H1 (cell line): ENCODE results near the gene PLA2R1. TPM values are rescaled to one million over a fixed set of nuclear protein-coding genes. Genes with fewer than 3 reads are reported as not detected.

ENCODE experiments used
- CTCF ChIA-PET: fragments of 300-600 bp; sonication (Branson Sonifier 250); formaldehyde crosslinking; loops from one replicate; lab custom pipeline; 2021; ENCODE audit not compliant: partially characterized antibody; lab: Charles Lee
- POLR2A ChIA-PET: fragments of 300-600 bp; sonication (Branson Sonifier 250); formaldehyde crosslinking; loops from one replicate; lab custom pipeline; 2021; ENCODE audit warnings: inconsistent platforms; ENCODE audit not compliant: partially characterized antibody; lab: Charles Lee
- DNase-seq, 2 experiments: peaks; one replicate each; pipeline versions ENCODE4 v3.0.0 to v3.0.0-alpha.2; 2010 to 2022; ENCODE audit warnings: low spot score in 2 of 2, low read depth in 1 of 2, mixed read lengths in 1 of 2
- FAIRE-seq: peaks from 2 replicates; lab custom pipeline; 2011; peaks lifted over from hg19 to GRCh38; lab: Jason Lieb, UNC
- H2AFZ ChIP-seq: 2 replicates; pipeline ENCODE4 v1.8.1; 2012; ENCODE audit warnings: low read length, inconsistent platforms
- H2AK5ac ChIP-seq: 2 replicates; pipeline ENCODE4 v1.6.1; 2013; ENCODE audit warnings: low read depth, low read length
- H2BK120ac ChIP-seq: replicated peaks from 2 replicates; pipeline ENCODE3; 2013; ENCODE audit warnings: low read depth, low read length, inconsistent platforms
- H2BK12ac ChIP-seq: 2 replicates; pipeline ENCODE4 v1.6.1; 2013; ENCODE audit warnings: low read depth, low read length
- H2BK15ac ChIP-seq: 2 replicates; pipeline ENCODE4 v1.6.1; 2013; ENCODE audit warnings: low read length
- H2BK20ac ChIP-seq: 2 replicates; pipeline ENCODE4 v1.6.1; 2013; ENCODE audit warnings: low read length
- H2BK5ac ChIP-seq: 2 replicates; pipeline ENCODE4 v1.6.1; 2013; ENCODE audit warnings: low read depth, low read length
- H3K14ac ChIP-seq: 2 replicates; pipeline ENCODE4 v1.6.1; 2013; ENCODE audit warnings: inconsistent platforms; ENCODE audit not compliant: insufficient read length
- H3K18ac ChIP-seq: 2 replicates; pipeline ENCODE4 v1.6.1; 2013; ENCODE audit warnings: low read length; ENCODE audit errors: extremely low read depth
- H3K23ac ChIP-seq: 2 replicates; pipeline ENCODE4 v1.6.1; 2013; ENCODE audit warnings: inconsistent platforms; ENCODE audit not compliant: insufficient read length
- H3K23me2 ChIP-seq: 2 replicates; pipeline ENCODE4 v1.6.1; 2013; ENCODE audit warnings: low read depth, low read length
- H3K27ac ChIP-seq: 2 replicates; pipeline ENCODE4 v1.6.1; 2011; ENCODE audit warnings: low read depth, low read length, inconsistent platforms
- H3K27me3 ChIP-seq, 4 experiments: replicated peaks in 1 of 4; 1 replicate in 1 of 4; 2 replicates in 3 of 4; pipeline versions ENCODE4 v1.6.1 to v1.8.1; 2011 to 2013; ENCODE audit warnings: low read length in 3 of 4, mild to moderate bottlenecking in 3 of 4, inconsistent platforms in 2 of 4, mixed read lengths in 2 of 4, moderate library complexity in 1 of 4; ENCODE audit not compliant: control insufficient read depth in 3 of 4, insufficient read depth in 3 of 4; ENCODE audit errors: extremely low read depth in 1 of 4
- H3K36me3 ChIP-seq, 4 experiments: 2 replicates each; pipeline versions ENCODE4 v1.6.1 to v1.8.1; 2011 to 2013; ENCODE audit warnings: mild to moderate bottlenecking in 4 of 4, low read length in 3 of 4, moderate library complexity in 2 of 4, control low read depth in 1 of 4, inconsistent platforms in 1 of 4; ENCODE audit not compliant: insufficient read depth in 4 of 4, control insufficient read depth in 2 of 4
- H3K4ac ChIP-seq: replicated peaks from 2 replicates; pipeline ENCODE3; 2013; ENCODE audit warnings: low read length, low read depth, mixed read lengths, inconsistent platforms; ENCODE audit not compliant: insufficient read length
- H3K4me1 ChIP-seq, 4 experiments: replicated peaks in 1 of 4; 1 replicate in 1 of 4; 2 replicates in 3 of 4; pipeline versions ENCODE4 v1.6.1 to v1.8.1; 2011 to 2013; ENCODE audit warnings: low read length in 3 of 4, inconsistent platforms in 2 of 4, mixed read lengths in 1 of 4; ENCODE audit not compliant: insufficient read depth in 4 of 4, control insufficient read depth in 3 of 4
- H3K4me2 ChIP-seq, 2 experiments: 2 replicates each; pipeline versions ENCODE4 v1.6.1 to v1.8.1; 2011 to 2013; ENCODE audit warnings: low read depth in 2 of 2, low read length in 2 of 2, control low read depth in 1 of 2, inconsistent platforms in 1 of 2, mild to moderate bottlenecking in 1 of 2; ENCODE audit not compliant: insufficient read depth in 1 of 2
- H3K4me3 ChIP-seq, 4 experiments: fragments of 200-600, 300-600 bp in 1 of 4; sonication (generic), shearing (Covaris generic), sonication (Bioruptor Twin) in 1 of 4; 2 replicates each; pipeline versions ENCODE4 v1.5.1 to v1.8.1; 2011 to 2016; ENCODE audit warnings: low read length in 4 of 4, low read depth in 3 of 4, control low read depth in 2 of 4, inconsistent platforms in 2 of 4, mild to moderate bottlenecking in 2 of 4, mixed read lengths in 1 of 4, moderate library complexity in 1 of 4; ENCODE audit not compliant: insufficient read depth in 2 of 4; ENCODE audit errors: extremely low read depth in 1 of 4
- H3K56ac ChIP-seq: replicated peaks from 2 replicates; pipeline ENCODE3; 2013; ENCODE audit warnings: low read depth, mild to moderate bottlenecking, mixed read lengths, low read length, inconsistent platforms; ENCODE audit not compliant: insufficient read length
- H3K79me1 ChIP-seq: 2 replicates; pipeline ENCODE4 v1.6.1; 2013; ENCODE audit warnings: low read depth, low read length, control low read depth
- H3K79me2 ChIP-seq, 2 experiments: 2 replicates each; pipeline versions ENCODE4 v1.6.1 to v1.8.1; 2012 to 2013; ENCODE audit warnings: low read length in 2 of 2, mild to moderate bottlenecking in 2 of 2, inconsistent platforms in 1 of 2; ENCODE audit not compliant: insufficient read depth in 2 of 2, control insufficient read depth in 1 of 2
- H3K9ac ChIP-seq, 4 experiments: replicated peaks in 1 of 4; 1 replicate in 1 of 4; 2 replicates in 3 of 4; pipeline versions ENCODE4 v1.6.1 to v1.8.1; 2011 to 2013; ENCODE audit warnings: low read depth in 3 of 4, low read length in 3 of 4, control low read depth in 2 of 4, mild to moderate bottlenecking in 2 of 4, moderate library complexity in 2 of 4, inconsistent platforms in 1 of 4; ENCODE audit errors: extremely low read depth in 1 of 4
- H3K9me3 ChIP-seq, 2 experiments: 2 replicates each; pipeline versions ENCODE4 v1.6.1 to v1.8.1; 2012 to 2013; ENCODE audit warnings: mild to moderate bottlenecking in 2 of 2, moderate library complexity in 2 of 2, control low read depth in 1 of 2, inconsistent platforms in 1 of 2, low read depth in 1 of 2, low read length in 1 of 2, mixed read lengths in 1 of 2; ENCODE audit not compliant: insufficient read depth in 2 of 2
- H4K20me1 ChIP-seq, 2 experiments: replicated peaks in 1 of 2; 2 replicates each; pipeline versions ENCODE3 to v1.8.1; 2011 to 2013; ENCODE audit warnings: inconsistent platforms in 2 of 2, low read length in 2 of 2, mild to moderate bottlenecking in 1 of 2; ENCODE audit not compliant: insufficient read depth in 2 of 2, control insufficient read depth in 1 of 2
- H4K5ac ChIP-seq: 2 replicates; pipeline ENCODE4 v1.6.1; 2013; ENCODE audit warnings: low read length, low read depth, mixed read lengths, inconsistent platforms; ENCODE audit not compliant: insufficient read length
- H4K8ac ChIP-seq: 2 replicates; pipeline ENCODE4 v1.8.0; 2013; ENCODE audit warnings: mild to moderate bottlenecking, moderate library complexity, low read length, inconsistent platforms; ENCODE audit not compliant: insufficient read depth; ENCODE audit errors: extremely low read depth
- H4K91ac ChIP-seq: replicated peaks from 2 replicates; pipeline ENCODE3; 2013; ENCODE audit warnings: low read length, mixed read lengths, inconsistent platforms; ENCODE audit not compliant: insufficient read length
- CBX8 ChIP-seq: fragments of 300-800, 300-1000 bp; sonication (generic); IDR thresholded peaks from 2 replicates; pipeline ENCODE4 v1.7.1; 2016; ENCODE audit warnings: low read depth, low read length, borderline replicate concordance
- CHD2 ChIP-seq: IDR thresholded peaks from 2 replicates; pipeline ENCODE4 v1.6.1; 2012; ENCODE audit warnings: low read length, improper control_type of control experiment
- CTCF ChIP-seq, 3 experiments: IDR thresholded peaks; 1 replicate in 2 of 3; 2 replicates in 1 of 3; pipeline versions ENCODE4 v1.5.1 to v1.6.1; 2011; ENCODE audit warnings: low read length in 3 of 3, mild to moderate bottlenecking in 3 of 3, inconsistent platforms in 2 of 3, low read depth in 1 of 3, moderate library complexity in 1 of 3; ENCODE audit not compliant: insufficient read depth in 1 of 3; ENCODE audit errors: control extremely low read depth in 1 of 3
- GTF2F1 ChIP-seq: IDR thresholded peaks from 2 replicates; pipeline ENCODE4 v1.6.1; 2012; ENCODE audit warnings: low read depth, low read length, improper control_type of control experiment, borderline replicate concordance
- RAD21 ChIP-seq, 2 experiments: IDR thresholded peaks in 1 of 2; conservative IDR thresholded peaks in 1 of 2; 2 replicates each; pipeline ENCODE4 v1.6.1; 2011; ENCODE audit warnings: low read depth in 2 of 2, low read length in 2 of 2, improper control_type of control experiment in 1 of 2, inconsistent platforms in 1 of 2, mild to moderate bottlenecking in 1 of 2, moderate library complexity in 1 of 2
- SP1 ChIP-seq: IDR thresholded peaks from 2 replicates; pipeline ENCODE4 v1.6.1; 2011; ENCODE audit warnings: low read depth, low read length
- SP2 ChIP-seq: IDR thresholded peaks from 2 replicates; pipeline ENCODE4 v1.6.1; 2012; ENCODE audit warnings: mild to moderate bottlenecking, low read length, inconsistent platforms
- SP4 ChIP-seq: IDR thresholded peaks from 2 replicates; pipeline ENCODE4 v1.6.1; 2012; ENCODE audit warnings: low read length, inconsistent platforms
- SRF ChIP-seq: IDR thresholded peaks from 2 replicates; pipeline ENCODE4 v1.6.1; 2011; ENCODE audit warnings: mild to moderate bottlenecking, low read depth, low read length, moderate library complexity
- TBP ChIP-seq: IDR thresholded peaks from 2 replicates; pipeline ENCODE4 v1.6.1; 2011; ENCODE audit warnings: low read depth, low read length, improper control_type of control experiment
- YY1 ChIP-seq: IDR thresholded peaks from 2 replicates; pipeline ENCODE4 v1.6.1; 2011; ENCODE audit warnings: low read depth, mild to moderate bottlenecking, low read length
- WGBS, 2 experiments: shearing (Covaris generic) in 1 of 2; methylation state at CpG; one replicate each; pipeline versions ENCODE4 v1.1.6 to v1.1.7; 2013 to 2015; ENCODE audit warnings: low lambda C conversion rate in 2 of 2, mixed read lengths in 2 of 2, inconsistent platforms in 1 of 2, low coverage in 1 of 2, missing lambda C conversion rate in 1 of 2; ENCODE audit not compliant: insufficient replicate concordance in 2 of 2, insufficient coverage in 1 of 2, insufficient read length in 1 of 2; ENCODE audit errors: extremely low coverage in 1 of 2, missing lambda C conversion rate in 1 of 2; 5-methylcytosine and 5-hydroxymethylcytosine counted together
- polyA plus RNA-seq, 7 experiments: library from polyadenylated mRNA; depleted of rRNA in 3 of 7; stranded (reverse) in 5 of 7; unstranded in 2 of 7; fragments of >200 nt in 5 of 7; fragments of 200-250 nt in 2 of 7; gene quantifications; 1 replicate in 5 of 7; 2 replicates in 1 of 7; 4 replicates in 1 of 7; pipeline versions ENCODE4 v1.2.1 to v1.2.3, GENCODE V29; 2011 to 2013; ENCODE audit warnings: missing spikeins in 2 of 7, mixed read lengths in 2 of 7
- total RNA-seq: library from RNA; stranded (reverse); fragmentation: NEBNext Ultra II Directional; extraction: Animal tissue kit (Norgen Biotek cat#: 25700); gene quantifications from 2 replicates; pipeline ENCODE4 v1.2.1, GENCODE V29; 2021

PLA2R1 gene
- total and polyA plus RNA-seq, 2 of the 8 experiments (the other 6 are each of a cell fraction or from before 2014, with no cell fraction given), result 0.65 to 1.5 TPM

- peak; percentile 71 for FAIRE-seq
- Histone ChIP-seq H3K79me1 (no peaks in the 10 kb centered on the region), H3K56ac (no peak overlapping the region), H3K4ac (no peak overlapping the region), H3K23me2 (no peaks in the 10 kb centered on the region; the same call in 1 of the 2 replicates), H3K9me3 (no peaks in the 10 kb centered on the region), H2BK120ac (no peak overlapping the region), H4K20me1 (no peaks in the 10 kb centered on the region), H2BK12ac (no peak overlapping the region), H2BK15ac (no peak overlapping the region), H2AK5ac (no peak overlapping the region), H2BK5ac (no peak overlapping the region), H3K27ac (no peak overlapping the region), H3K14ac (no peak overlapping the region), H4K5ac (no peak overlapping the region), H3K4me2 (no peak overlapping the region), H3K79me2 (no peaks in the 10 kb centered on the region), H2BK20ac (no peak overlapping the region), H3K4me1 (peaks cover 0 to 8% (median 2%) of the 10 kb centered on the region in 4 experiments; a peak in 4 of 7 replicates), H3K23ac (no peak overlapping the region), H3K4me3 (no peak overlapping the region), H3K27me3 (no peaks in the 10 kb centered on the region), H3K18ac (no peak overlapping the region), H4K91ac (no peak overlapping the region), H3K36me3 (no peaks in the 10 kb centered on the region), H4K8ac (no peak overlapping the region), H3K9ac (no peak overlapping the region), H2AFZ (no peak overlapping the region)
- 84% methylated on average over 8 of the region's 8 CpGs; no CpG with 5 or more reads in 1 of the 2 experiments for WGBS, 2 experiments
- CTCF ChIA-PET, result interaction anchor here (0.7 to 2.8 kb wide), 9 partner anchors 10 to 293 kb away, joined by 3 to 13 read pairs (median 4); no protein-coding TSS in a partner anchor
- POLR2A ChIA-PET, result interaction anchor here (0.9 kb wide), 1 partner anchor 11 kb away, joined by 3 read pairs; no protein-coding TSS in a partner anchor
- TF ChIP-seq GTF2F1 (no peak), SRF (no peak), SP2 (no peak), SP1 (no peak), CHD2 (no peak), TBP (no peak), SP4 (no peak), YY1 (peak; percentile 46; the same call in 1 of the 2 replicates), RAD21 (IDR thresholded peaks at IDR 0.05 in 1 of 2, conservative IDR thresholded peaks at IDR 0.05 in 1 of 2; ENCODE audit: low read depth in 2 of 2, low read length in 2 of 2) (0 out of 4 replicates have a peak, but pooled peaks of 1 of the 2 experiments have one; percentile 10), CBX8 (no peak), CTCF (IDR thresholded peaks at IDR 0.05; ENCODE audit: control extremely low read depth in 1 of 3, insufficient read depth in 1 of 3, low read depth in 1 of 3, low read length in 3 of 3) (peak in 2 of 3 experiments; percentile 14 to 44; a peak in 2 of 4 replicates)
- no peak for DNase-seq
These were observed 17.7 kb downstream of the PLA2R1 start for GRCh38 chr2:160044728-160045127.
